Esophagus muscularis mucosa (tissue), 4 donors: ENCODE measurements around the gene EIF5B. TPM values are rescaled to one million over a fixed set of nuclear protein-coding genes. Genes with fewer than 3 reads are reported as not detected.

Experiments
- DNase-seq: peaks from one replicate; pipeline ENCODE4 v3.0.0-alpha.2; 2017; ENCODE audit errors: extremely low spot score
- H3K27ac ChIP-seq, 4 donors: fragments of 200-600 bp; sonication (generic); replicated peaks in 1 of 4; 1 replicate in 3 of 4; 2 replicates in 1 of 4; pipeline ENCODE4 v1.5.1; 2016 to 2019; ENCODE audit warnings: mild to moderate bottlenecking in 1 of 4
- H3K27me3 ChIP-seq, 4 donors: fragments of 200-600 bp; sonication (generic); one replicate each; pipeline versions ENCODE4 v1.5.1 to v1.6.0; 2016 to 2019
- H3K36me3 ChIP-seq, 4 donors: fragments of 200-600 bp; sonication (generic); one replicate each; pipeline ENCODE4 v1.5.1; 2016 to 2019
- H3K4me1 ChIP-seq, 4 donors: fragments of 200-600 bp; sonication (generic); one replicate each; pipeline ENCODE4 v1.5.1; 2016 to 2019
- H3K4me3 ChIP-seq, 4 donors: fragments of 200-600 bp; sonication (generic); 1 replicate in 2 of 4; 2 replicates in 2 of 4; pipeline ENCODE4 v1.5.1; 2016 to 2019; ENCODE audit warnings: mild to moderate bottlenecking in 4 of 4, moderate library complexity in 1 of 4
- H3K9me3 ChIP-seq, 4 donors: fragments of 200-600 bp; sonication (generic); 1 replicate in 3 of 4; 2 replicates in 1 of 4; pipeline ENCODE4 v1.5.1; 2016 to 2019
- CTCF ChIP-seq, 3 experiments: fragments of 200-600 bp in 2 of 3; fragments of 450-650 bp in 1 of 3; sonication (generic) in 2 of 3; IDR thresholded peaks; one replicate each; pipeline ENCODE4 v1.5.1; 2017 to 2019; ENCODE audit warnings: antibody characterized with exemption in 3 of 3, mild to moderate bottlenecking in 2 of 3, moderate library complexity in 1 of 3
- EP300 ChIP-seq: sonication (generic); formaldehyde crosslinking; IDR thresholded peaks from one replicate; pipeline ENCODE4 v1.6.1; 2017; ENCODE audit warnings: antibody characterized with exemption
- POLR2A ChIP-seq: fragments of 450-650 bp; IDR thresholded peaks from one replicate; pipeline ENCODE4 v1.6.1; 2017; ENCODE audit warnings: antibody characterized with exemption, moderate library complexity, mild to moderate bottlenecking, low read depth
- POLR2AphosphoS5 ChIP-seq, 2 donors: sonication (generic); formaldehyde crosslinking; IDR thresholded peaks; one replicate each; pipeline ENCODE4 v1.6.1; 2017; ENCODE audit warnings: antibody characterized with exemption in 2 of 2
- WGBS: methylation state at CpG from one replicate; pipeline ENCODE4 v1.1.5; 2018; 5-methylcytosine and 5-hydroxymethylcytosine counted together
- intact Hi-C: fragments of 100-400 bp; cut with DNase I; formaldehyde crosslinking; loops from one replicate; pipeline ENCODE4 v1.15.1; 2023
- total RNA-seq, 4 donors: library from RNA; depleted of rRNA; stranded (reverse); fragments of >200 nt; gene quantifications; one replicate each; pipeline versions ENCODE4 v1.1.0 to v1.2.1, GENCODE V29; 2016

EIF5B gene
- total RNA-seq, 4 donors from 2014 or later, result 39.6 to 60.2 (median 47.4) TPM

GRCh38 chr2:99380376-99381010 lies 43.3 kb downstream of the EIF5B start:
- intact Hi-C loops, result no loop called here
- 97% methylated on average over 3 of the region's 3 CpGs for WGBS
- no peaks in the 10 kb centered on the region for H3K4me1 ChIP-seq
- no peak overlapping the region for H3K4me3 ChIP-seq
- no peaks in the 10 kb centered on the region for H3K27me3 ChIP-seq
- peaks cover 45 to 90% (median 71%) of the 10 kb centered on the region in 4 donors for H3K36me3 ChIP-seq
- H3K9me3 ChIP-seq, result no peaks in the 10 kb centered on the region
- TF ChIP-seq CTCF (IDR thresholded peaks at IDR 0.05) (no peak), POLR2A (no peak), EP300 (no peak), POLR2AphosphoS5 (IDR thresholded peaks at IDR 0.05) (no peak)
- no peak for DNase-seq
- no peak overlapping the region for H3K27ac ChIP-seq

GRCh38 chr2:99382143-99382542 lies 45.0 kb downstream of the EIF5B start:
- TF ChIP-seq POLR2AphosphoS5 (IDR thresholded peaks at IDR 0.05) (no peak), EP300 (no peak), CTCF (IDR thresholded peaks at IDR 0.05) (no peak), POLR2A (no peak)
- H3K27me3 ChIP-seq, result no peaks in the 10 kb centered on the region
- no peak for DNase-seq
- intact Hi-C loops, result no loop called here
- H3K36me3 ChIP-seq, result peaks cover 36 to 85% (median 59%) of the 10 kb centered on the region in 4 donors
- H3K4me3 ChIP-seq, result no peak overlapping the region
- no peaks in the 10 kb centered on the region for H3K4me1 ChIP-seq
- 91% methylated on average over 2 of the region's 2 CpGs for WGBS
- H3K9me3 ChIP-seq, result no peaks in the 10 kb centered on the region
- H3K27ac ChIP-seq, result no peak overlapping the region

GRCh38 chr2:99386011-99386410 lies 48.8 kb downstream of the EIF5B start:
- no peaks in the 10 kb centered on the region for H3K9me3 ChIP-seq
- peaks cover 0 to 15% (median 4%) of the 10 kb centered on the region in 4 donors for H3K4me1 ChIP-seq
- H3K27me3 ChIP-seq, result no peaks in the 10 kb centered on the region
- intact Hi-C loops, result no loop called here
- DNase-seq, result no peak
- TF ChIP-seq CTCF (IDR thresholded peaks at IDR 0.05), result no peak
- no peak for TF ChIP-seq POLR2A
- TF ChIP-seq POLR2AphosphoS5 (IDR thresholded peaks at IDR 0.05), result no peak
- no peak for TF ChIP-seq EP300
- no peak overlapping the region for H3K27ac ChIP-seq
- H3K4me3 ChIP-seq, result no peak overlapping the region
- H3K36me3 ChIP-seq, result peaks cover 23 to 63% (median 44%) of the 10 kb centered on the region in 4 donors
- 97% methylated on average over 2 of the region's 2 CpGs for WGBS

GRCh38 chr2:99388892-99389291 lies 51.7 kb downstream of the EIF5B start:
- TF ChIP-seq EP300 (no peak), POLR2A (no peak), CTCF (IDR thresholded peaks at IDR 0.05) (no peak), POLR2AphosphoS5 (IDR thresholded peaks at IDR 0.05) (no peak)
- DNase-seq, result no peak
- intact Hi-C loops, result no loop called here
- H3K36me3 ChIP-seq, result peaks cover 9 to 66% (median 45%) of the 10 kb centered on the region in 4 donors
- H3K27ac ChIP-seq, result no peak overlapping the region
- 72% methylated on average over 2 of the region's 2 CpGs for WGBS
- no peaks in the 10 kb centered on the region for H3K27me3 ChIP-seq
- no peak overlapping the region for H3K4me3 ChIP-seq
- H3K4me1 ChIP-seq, result peaks cover 0 to 15% (median 6%) of the 10 kb centered on the region in 4 donors
- no peaks in the 10 kb centered on the region for H3K9me3 ChIP-seq

GRCh38 chr2:99389371-99389770 lies 52.2 kb downstream of the EIF5B start:
- intact Hi-C loops, result no loop called here
- Histone ChIP-seq H3K4me1 (peaks cover 0 to 15% (median 6%) of the 10 kb centered on the region in 4 donors), H3K36me3 (peaks cover 9 to 68% (median 47%) of the 10 kb centered on the region in 4 donors), H3K27me3 (no peaks in the 10 kb centered on the region), H3K4me3 (no peak overlapping the region), H3K27ac (no peak overlapping the region), H3K9me3 (no peaks in the 10 kb centered on the region)
- no peak for TF ChIP-seq CTCF (IDR thresholded peaks at IDR 0.05)
- no peak for DNase-seq
- WGBS, result 81% methylated on average over 2 of the region's 2 CpGs
